ENCODE measurements around the gene CRK. TPM values are rescaled to one million over a fixed set of nuclear protein-coding genes. Genes with fewer than 3 reads are reported as not detected.
"Not testable (repeated sequence)": the region's sequence is repeated elsewhere in the genome, so short reads cannot be mapped to it uniquely, and the experiment has no call there.

Gene CRK
- total RNA-seq, 1 donor from 2014 or later, result 24.2 TPM

- Mint-ChIP-seq H3K9me3 (no peaks in the 10 kb centered on the region), H3K4me1 (ENCODE audit: low read depth) (peaks cover 73% of the 10 kb centered on the region), H3K4me3 (no peak overlapping the region), H3K36me3 (ENCODE audit: low read depth) (peaks cover 12% of the 10 kb centered on the region), H3K27me3 (ENCODE audit: insufficient read depth) (no peaks in the 10 kb centered on the region), H3K27ac (peak overlapping the region; percentile 63)
- intact Hi-C loops (cut with micrococcal nuclease), result no loop called here
- no peak for DNase-seq (ENCODE audit: low spot score)
Observed at GRCh38 chr17:1379208-1379929, 76.7 kb downstream of the CRK start.

GRCh38 chr17:1378476-1378860 lies 77.6 kb downstream of the CRK start:
- DNase-seq (ENCODE audit: low spot score); H3K27me3 Mint-ChIP-seq (ENCODE audit: insufficient read depth); intact Hi-C loops (cut with micrococcal nuclease); H3K9me3 Mint-ChIP-seq; H3K4me3 Mint-ChIP-seq; H3K27ac Mint-ChIP-seq: not testable (repeated sequence)
- H3K36me3 Mint-ChIP-seq (ENCODE audit: low read depth), result peaks cover 12% of the 10 kb centered on the region
- peaks cover 80% of the 10 kb centered on the region for H3K4me1 Mint-ChIP-seq (ENCODE audit: low read depth)

- Mint-ChIP-seq H3K4me3 (peak overlapping the region; percentile 26), H3K36me3 (ENCODE audit: low read depth) (peaks cover 14% of the 10 kb centered on the region), H3K9me3 (no peaks in the 10 kb centered on the region), H3K27ac (peak overlapping the region; percentile 59), H3K4me1 (ENCODE audit: low read depth) (peaks cover 80% of the 10 kb centered on the region), H3K27me3 (ENCODE audit: insufficient read depth) (no peaks in the 10 kb centered on the region)
- intact Hi-C loops (cut with micrococcal nuclease), result no loop called here
- DNase-seq (ENCODE audit: low spot score), result no peak
Observed at GRCh38 chr17:1377334-1377733, 78.7 kb downstream of the CRK start.

- Mint-ChIP-seq H3K4me3 (peak overlapping the region; percentile 21), H3K9me3 (no peaks in the 10 kb centered on the region), H3K27me3 (ENCODE audit: insufficient read depth) (no peaks in the 10 kb centered on the region), H3K4me1 (ENCODE audit: low read depth) (peaks cover 73% of the 10 kb centered on the region), H3K36me3 (ENCODE audit: low read depth) (peaks cover 11% of the 10 kb centered on the region), H3K27ac (peak overlapping the region; percentile 79)
- DNase-seq (ENCODE audit: low spot score), result no peak
- intact Hi-C loops (cut with micrococcal nuclease), result loop anchor here (1.0 kb wide), 1 partner anchor 11 kb away; no protein-coding TSS in a partner anchor
Observed at GRCh38 chr17:1376061-1376460, 80.0 kb downstream of the CRK start.

GRCh38 chr17:1375615-1376014 lies 80.4 kb downstream of the CRK start:
- H3K4me1 Mint-ChIP-seq (ENCODE audit: low read depth), result peaks cover 69% of the 10 kb centered on the region
- peaks cover 14% of the 10 kb centered on the region for H3K36me3 Mint-ChIP-seq (ENCODE audit: low read depth)
- peak overlapping the region; percentile 79 for H3K27ac Mint-ChIP-seq
- no peaks in the 10 kb centered on the region for H3K27me3 Mint-ChIP-seq (ENCODE audit: insufficient read depth)
- H3K9me3 Mint-ChIP-seq, result no peaks in the 10 kb centered on the region
- intact Hi-C loops (cut with micrococcal nuclease), result loop anchor here (1.0 to 2.0 kb wide), 3 partner anchors 10 to 15 kb away; no protein-coding TSS in a partner anchor
- no peak for DNase-seq (ENCODE audit: low spot score)
- peak overlapping the region; percentile 21 for H3K4me3 Mint-ChIP-seq

- no peaks in the 10 kb centered on the region for H3K9me3 Mint-ChIP-seq
- no peak for DNase-seq (ENCODE audit: low spot score)
- peaks cover 61% of the 10 kb centered on the region for H3K4me1 Mint-ChIP-seq (ENCODE audit: low read depth)
- H3K36me3 Mint-ChIP-seq (ENCODE audit: low read depth), result peaks cover 13% of the 10 kb centered on the region
- peak overlapping the region; percentile 23 for H3K4me3 Mint-ChIP-seq
- intact Hi-C loops (cut with micrococcal nuclease), result loop anchor here (2.0 kb wide), 2 partner anchors 14 to 16 kb away; no protein-coding TSS in a partner anchor
- H3K27ac Mint-ChIP-seq, result peak overlapping the region; percentile 53
- no peaks in the 10 kb centered on the region for H3K27me3 Mint-ChIP-seq (ENCODE audit: insufficient read depth)
Observed at GRCh38 chr17:1374431-1375177, 81.4 kb downstream of the CRK start.

- Mint-ChIP-seq H3K4me3 (no peak overlapping the region), H3K27me3 (ENCODE audit: insufficient read depth) (no peaks in the 10 kb centered on the region), H3K4me1 (ENCODE audit: low read depth) (peaks cover 56% of the 10 kb centered on the region), H3K36me3 (ENCODE audit: low read depth) (peaks cover 15% of the 10 kb centered on the region), H3K9me3 (no peaks in the 10 kb centered on the region), H3K27ac (no peak overlapping the region)
- DNase-seq (ENCODE audit: low spot score), result no peak
- intact Hi-C loops (cut with micrococcal nuclease), result loop anchor here (2.0 kb wide), 2 partner anchors 13 to 17 kb away; no protein-coding TSS in a partner anchor
Observed at GRCh38 chr17:1373707-1374237, 82.3 kb downstream of the CRK start.

- Mint-ChIP-seq H3K27ac (no peak overlapping the region), H3K9me3 (no peaks in the 10 kb centered on the region), H3K4me3 (no peak overlapping the region), H3K4me1 (ENCODE audit: low read depth) (peaks cover 45% of the 10 kb centered on the region), H3K36me3 (ENCODE audit: low read depth) (peaks cover 15% of the 10 kb centered on the region), H3K27me3 (ENCODE audit: insufficient read depth) (no peaks in the 10 kb centered on the region)
- DNase-seq (ENCODE audit: low spot score), result no peak
- intact Hi-C loops (cut with micrococcal nuclease), result no loop called here
Observed at GRCh38 chr17:1372618-1373017, 83.4 kb downstream of the CRK start.

GRCh38 chr17:1371893-1372590 lies 84.0 kb downstream of the CRK start:
- H3K27ac Mint-ChIP-seq, result no peak overlapping the region
- peaks cover 17% of the 10 kb centered on the region for H3K36me3 Mint-ChIP-seq (ENCODE audit: low read depth)
- H3K9me3 Mint-ChIP-seq, result no peaks in the 10 kb centered on the region
- no peaks in the 10 kb centered on the region for H3K27me3 Mint-ChIP-seq (ENCODE audit: insufficient read depth)
- intact Hi-C loops (cut with micrococcal nuclease), result no loop called here
- H3K4me3 Mint-ChIP-seq, result no peak overlapping the region
- peaks cover 45% of the 10 kb centered on the region for H3K4me1 Mint-ChIP-seq (ENCODE audit: low read depth)
- no peak for DNase-seq (ENCODE audit: low spot score)

Other genes with a start within 250 kb of the CRK start
- not detected in 2 replicates for gene BHLHA9, start 185.8 kb downstream of the CRK start, total RNA-seq
- 0.05 and 0.08 TPM in 2 replicates for gene TRARG1, start 176.6 kb downstream of the CRK start, total RNA-seq
- gene YWHAE, start 56.0 kb downstream of the CRK start, total RNA-seq, result 439 and 444 TPM in 2 replicates
- 31.1 and 44.0 TPM in 2 replicates for gene MYO1C, start 36.5 kb upstream of the CRK start, total RNA-seq
- 23.9 and 24.7 TPM in 2 replicates for gene INPP5K, start 60.4 kb upstream of the CRK start, total RNA-seq
- 72.7 and 74.2 TPM in 2 replicates for gene PITPNA, start 106.6 kb upstream of the CRK start, total RNA-seq
- gene SLC43A2, start 172.6 kb upstream of the CRK start, total RNA-seq, result 1.7 and 2.5 TPM in 2 replicates
- gene SCARF1, start 189.5 kb upstream of the CRK start, total RNA-seq, result 7.3 and 9.3 TPM in 2 replicates
- 6.8 and 7.4 TPM in 2 replicates for gene RILP, start 193.6 kb upstream of the CRK start, total RNA-seq
- gene PRPF8, start 228.6 kb upstream of the CRK start, total RNA-seq, result 405 and 410 TPM in 2 replicates

All from activated T-helper 1 cell treated with anti-CD3 and anti-CD28 coated beads, Interleukin-12 subunit alpha, Interleukin-12 subunit beta, Interleukin-2, Interleukin-4 antibody, amounts not matched to agents 30 ng/mL and 10 ng/mL and 1 ng/mL, durations not matched to agents 14 hours and 24 hours and 36 hours (primary cell).